Measurements from ENCODE around the gene GRID1.

DNA sequence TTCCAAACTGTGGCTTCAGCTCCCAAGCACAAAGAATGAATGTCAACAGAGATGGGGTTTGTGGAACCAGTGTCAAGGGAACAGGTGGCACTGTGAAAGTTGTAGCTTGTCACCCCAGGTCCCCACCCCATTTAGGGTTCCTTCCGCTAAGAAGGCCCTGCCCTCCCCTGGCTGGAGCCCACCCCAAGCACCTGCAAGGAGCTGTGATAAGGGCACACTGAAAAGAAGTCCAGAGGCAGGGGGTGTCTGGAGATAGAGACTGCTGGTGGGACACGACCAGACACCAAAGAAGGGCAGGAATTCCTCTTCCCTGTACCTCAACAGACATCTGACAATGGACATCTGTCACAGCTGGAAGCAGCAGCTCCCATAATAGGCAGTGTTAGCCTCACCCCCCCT is 4.5 kb downstream of the GRID1 start:
- TF ChIP-seq POU2F2 (IDR thresholded peaks at IDR 0.05; ENCODE audit: low read depth, low read length) (no peak), POLR2A (IDR thresholded peaks at IDR 0.05; ENCODE audit: low read depth, low read length) (no peak), POLR2AphosphoS5 (IDR thresholded peaks at IDR 0.05; ENCODE audit: low read depth, low read length) (no peak), PAX5 (IDR thresholded peaks at IDR 0.05; ENCODE audit: insufficient read depth, low read length, severe bottlenecking) (no peak)

Measured in GM12891 (cell line).